ENCODE results near the gene EPHB1.
A peak's percentile ranks its signal among the peaks of the same experiment; 100 is the strongest.

EPHB1 gene

GRCh38 chr3:134922101-134922500 lies 127.0 kb downstream of the EPHB1 start:
- no peak for DNase-seq

- DNase-seq = no peak
These were observed 127.8 kb downstream of the EPHB1 start for GRCh38 chr3:134922866-134923265.

- DNase-seq = no peak
These were observed 128.2 kb downstream of the EPHB1 start for GRCh38 chr3:134923286-134923685.

- no peak for DNase-seq
These were observed 132.5 kb downstream of the EPHB1 start for GRCh38 chr3:134927599-134927998.

GRCh38 chr3:134928392-134928791 lies 133.3 kb downstream of the EPHB1 start:
- DNase-seq = no peak

- DNase-seq = no peak
These were observed 133.8 kb downstream of the EPHB1 start for GRCh38 chr3:134928819-134929218.

- DNase-seq = no peak
These were observed 134.9 kb downstream of the EPHB1 start for GRCh38 chr3:134929976-134930375.

- no peak for DNase-seq
These were observed 136.2 kb downstream of the EPHB1 start for GRCh38 chr3:134931045-134931785.

- peak; percentile 51 for DNase-seq
These were observed 137.0 kb downstream of the EPHB1 start for GRCh38 chr3:134932035-134932434.

GRCh38 chr3:134933997-134934396 lies 138.9 kb downstream of the EPHB1 start:
- DNase-seq = no peak

GRCh38 chr3:134934933-134935332 lies 139.9 kb downstream of the EPHB1 start:
- no peak for DNase-seq

- no peak for DNase-seq
These were observed 142.4 kb downstream of the EPHB1 start for GRCh38 chr3:134937256-134938028.

GRCh38 chr3:134938029-134938525 lies 143.0 kb downstream of the EPHB1 start:
- no peak for DNase-seq

GRCh38 chr3:134939978-134940377 lies 144.9 kb downstream of the EPHB1 start:
- DNase-seq = no peak

GRCh38 chr3:134941820-134942219 lies 146.8 kb downstream of the EPHB1 start:
- no peak for DNase-seq

- DNase-seq = no peak
These were observed 149.4 kb downstream of the EPHB1 start for GRCh38 chr3:134944429-134944828.

GRCh38 chr3:134949150-134949549 lies 154.1 kb downstream of the EPHB1 start:
- DNase-seq = no peak

- no peak for DNase-seq
These were observed 157.3 kb downstream of the EPHB1 start for GRCh38 chr3:134952371-134952770.

- DNase-seq = no peak
These were observed 160.8 kb downstream of the EPHB1 start for GRCh38 chr3:134955874-134956273.

- no peak for DNase-seq
These were observed 161.3 kb downstream of the EPHB1 start for GRCh38 chr3:134956395-134956794.

- no peak for DNase-seq
These were observed 161.8 kb downstream of the EPHB1 start for GRCh38 chr3:134956844-134957243.

- no peak for DNase-seq
These were observed 164.5 kb downstream of the EPHB1 start for GRCh38 chr3:134959516-134959915.

- DNase-seq = peak; percentile 41
These were observed 169.2 kb downstream of the EPHB1 start for GRCh38 chr3:134964226-134964625.

GRCh38 chr3:134965865-134966481 lies 170.9 kb downstream of the EPHB1 start:
- no peak for DNase-seq
